Esophagus squamous epithelium (tissue), 4 donors: Measurements from ENCODE around the gene C16orf92.

ENCODE experiments used
- CTCF ChIP-seq, 6 experiments: fragments of 450-650 bp in 4 of 6; fragments of 200-600 bp in 2 of 6; sonication (generic) in 2 of 6; IDR thresholded peaks; one replicate each; pipeline ENCODE4 v1.5.1; 2016 to 2019; ENCODE audit warnings: antibody characterized with exemption in 6 of 6, mild to moderate bottlenecking in 4 of 6, moderate library complexity in 4 of 6
- POLR2A ChIP-seq, 4 donors: fragments of 450-650 bp; IDR thresholded peaks; one replicate each; pipeline ENCODE4 v1.6.1; 2017; ENCODE audit warnings: antibody characterized with exemption in 4 of 4, mild to moderate bottlenecking in 4 of 4, moderate library complexity in 3 of 4

- TF ChIP-seq CTCF (IDR thresholded peaks at IDR 0.05) (no peak), POLR2A (IDR thresholded peaks at IDR 0.05) (no peak)
Observed at GRCh38 chr16:29986231-29986630, 36.8 kb upstream of the C16orf92 start.
